HG03354 (cell line): ENCODE measurements around the gene TP63.
"Not testable (repeated sequence)": the region's sequence is repeated elsewhere in the genome, so short reads cannot be mapped to it uniquely, and the experiment has no call there.

Experiments
- ATAC-seq: cut with Tn5 transposase; IDR thresholded peaks from one replicate; pipeline ENCODE4 v1.9.1; 2021; ENCODE audit warnings: mild to moderate bottlenecking; ENCODE audit not compliant: unreplicated experiment, poor library complexity, severe bottlenecking

The TP63 gene

GRCh38 chr3:189624130-189624529 lies 7.1 kb upstream of the TP63 start:
- no peak for ATAC-seq

- no peak for ATAC-seq
Measured at GRCh38 chr3:189625071-189625470, 6.1 kb upstream of the TP63 start.

- no peak for ATAC-seq
Measured at GRCh38 chr3:189625572-189625971, 5.6 kb upstream of the TP63 start.

GRCh38 chr3:189626286-189626685 lies 4.9 kb upstream of the TP63 start:
- ATAC-seq: no peak

GRCh38 chr3:189629803-189630455 lies 1.3 kb upstream of the TP63 start:
- ATAC-seq: no peak

GRCh38 chr3:189630767-189631372 lies 319 bp upstream of the TP63 start:
- ATAC-seq: peak; percentile 50

- ATAC-seq: no peak
Measured at GRCh38 chr3:189631409-189631808, 220 bp downstream of the TP63 start.

- peak; percentile 46 for ATAC-seq
Measured at GRCh38 chr3:189632242-189632641, 1.1 kb downstream of the TP63 start.

- ATAC-seq: no peak
Measured at GRCh38 chr3:189635339-189635738, 4.2 kb downstream of the TP63 start.

- no peak for ATAC-seq
Measured at GRCh38 chr3:189636048-189636447, 4.9 kb downstream of the TP63 start.

GRCh38 chr3:189637750-189638149 lies 6.6 kb downstream of the TP63 start:
- ATAC-seq: no peak

- no peak for ATAC-seq
Measured at GRCh38 chr3:189638276-189639031, 7.3 kb downstream of the TP63 start.

- ATAC-seq: no peak
Measured at GRCh38 chr3:189641776-189642175, 10.6 kb downstream of the TP63 start.

- ATAC-seq: no peak
Measured at GRCh38 chr3:189646853-189647542, 15.8 kb downstream of the TP63 start.

GRCh38 chr3:189652042-189652441 lies 20.9 kb downstream of the TP63 start:
- no peak for ATAC-seq

- no peak for ATAC-seq
Measured at GRCh38 chr3:189655617-189656016, 24.4 kb downstream of the TP63 start.

GRCh38 chr3:189659571-189659970 lies 28.4 kb downstream of the TP63 start:
- ATAC-seq: no peak

GRCh38 chr3:189664311-189664710 lies 33.1 kb downstream of the TP63 start:
- no peak for ATAC-seq

- ATAC-seq: not testable (repeated sequence)
Measured at GRCh38 chr3:189672346-189672745, 41.2 kb downstream of the TP63 start.

- peak; percentile 87 for ATAC-seq
Measured at GRCh38 chr3:189673535-189673934, 42.3 kb downstream of the TP63 start.
